HEK293 (cell line): ENCODE measurements around the gene CRYBG2.

Source experiments
- CTCF ChIA-PET: fragments of 350-600 bp; formaldehyde crosslinking; extraction: SDS; loops from one replicate; lab custom pipeline; 2021; ENCODE audit warnings: antibody characterized with exemption; lab: Yijun Ruan, JAX
- POLR2A ChIA-PET: fragments of 300-600 bp; formaldehyde crosslinking; extraction: SDS; loops from one replicate; lab custom pipeline; 2020; ENCODE audit warnings: antibody characterized with exemption, inconsistent platforms; lab: Yijun Ruan, JAX
- H3K27ac ChIP-seq: fragments of 200-500 bp; sonication (Bioruptor generic); 2 replicates; pipeline ENCODE4 v1.5.1; 2014; ENCODE audit warnings: low read depth, low read length, control low read depth, inconsistent platforms; ENCODE audit errors: extremely low read depth
- H3K36me3 ChIP-seq, 2 experiments: fragments of 200-500 bp in 1 of 2; sonication (Bioruptor generic) in 1 of 2; 1 replicate in 1 of 2; 2 replicates in 1 of 2; pipeline ENCODE4 v1.5.1; 2014 to 2017; ENCODE audit warnings: inconsistent platforms in 2 of 2, low read length in 2 of 2; ENCODE audit not compliant: control insufficient read depth in 2 of 2, insufficient read depth in 1 of 2
- H3K4me1 ChIP-seq: fragments of 200-500 bp; sonication (Bioruptor generic); 2 replicates; pipeline ENCODE4 v1.5.1; 2014; ENCODE audit warnings: mild to moderate bottlenecking, low read length, inconsistent platforms; ENCODE audit not compliant: control insufficient read depth, insufficient read depth
- H3K4me3 ChIP-seq: 2 replicates; pipeline ENCODE4 v1.5.1; 2011; ENCODE audit warnings: low read depth, mild to moderate bottlenecking, control low read depth, low read length, moderate library complexity
- H3K9me3 ChIP-seq: fragments of 200-500 bp; sonication (Bioruptor generic); 2 replicates; pipeline ENCODE4 v1.5.1; 2014; ENCODE audit warnings: low read depth, low read length, inconsistent platforms; ENCODE audit not compliant: control insufficient read depth, insufficient read depth
- SP7 ChIP-seq: fragments of 450-650 bp; formaldehyde crosslinking; IDR thresholded peaks from 2 replicates; pipeline ENCODE4 v1.5.1; 2016; ENCODE audit warnings: missing biosample characterization, missing genetic modification characterization
- ZNF221 ChIP-seq: fragments of 450-650 bp; formaldehyde crosslinking; IDR thresholded peaks from 2 replicates; pipeline ENCODE4 v1.5.1; 2017; ENCODE audit warnings: missing biosample characterization, missing genetic modification characterization, borderline replicate concordance
- TF ChIP-seq, protein P1 (sequence below): fragments of 450-650 bp; formaldehyde crosslinking; IDR thresholded peaks from 2 replicates; pipeline ENCODE4 v1.5.1; 2016; ENCODE audit warnings: missing biosample characterization, missing genetic modification characterization, borderline replicate concordance
- TF ChIP-seq, protein P2 (sequence below): fragments of 450-650 bp; formaldehyde crosslinking; IDR thresholded peaks from 2 replicates; pipeline ENCODE4 v1.5.1; 2016; ENCODE audit warnings: missing biosample characterization, missing genetic modification characterization

CRYBG2 gene

DNA sequence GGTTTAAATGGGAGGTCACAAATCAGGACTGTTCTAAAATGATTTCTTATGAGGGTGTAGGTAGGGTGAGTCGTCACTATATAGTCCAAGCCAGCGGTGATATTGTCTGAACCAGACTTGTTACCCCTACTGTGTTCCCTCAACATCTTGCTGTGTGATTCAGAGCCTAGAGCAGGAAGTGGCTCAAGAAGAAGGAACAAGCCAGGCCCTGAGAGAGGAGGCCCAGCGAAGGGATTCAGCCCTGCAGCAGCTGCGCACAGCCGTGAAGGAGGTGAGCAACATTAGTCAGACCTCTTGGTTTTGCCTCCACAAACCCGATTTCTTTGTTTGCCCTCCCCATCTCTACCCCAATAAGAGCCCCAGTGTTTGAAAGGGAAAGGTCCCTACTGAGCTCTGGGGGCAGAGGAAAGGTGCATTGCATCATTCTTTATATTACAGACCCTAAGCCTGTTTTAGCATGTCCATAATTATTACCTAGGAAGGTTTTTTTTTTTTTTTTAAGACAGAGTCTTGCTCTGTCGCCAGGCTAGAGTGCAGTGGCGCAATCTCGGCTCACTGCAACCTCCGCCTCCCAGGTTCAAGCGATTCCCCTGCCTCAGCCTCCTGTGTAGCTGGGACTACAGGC lies 79.0 kb downstream of the CRYBG2 start:
- Histone ChIP-seq H3K4me3 (no peak overlapping the region), H3K4me1 (0 out of 2 replicates have a peak, but pooled peaks cover 3% of the 10 kb centered on the region), H3K27ac (no peak overlapping the region), H3K9me3 (no peaks in the 10 kb centered on the region), H3K36me3 (peaks cover 15 to 81% of the 10 kb centered on the region in 2 experiments; a peak in 2 of 3 replicates)
- CTCF ChIA-PET = interaction anchor here (0.6 to 5.1 kb wide), 26 partner anchors 10 to 240 kb away, joined by 3 to 50 read pairs (median 5); partner anchors contain the start of genes CD52, UBXN11 and ZNF593
- POLR2A ChIA-PET = interaction anchor here (0.7 to 1.0 kb wide), 2 partner anchors 41 to 615 kb away, joined by 3 read pairs; partner anchors contain the start of genes CEP85 and GPN2
- TF ChIP-seq ZNF221 (tag by site-specific recombination) (no peak), SP7 (tag by site-specific recombination) (peak; percentile 44; the same call in 1 of the 2 replicates)
- TF ChIP-seq, protein P1, sequence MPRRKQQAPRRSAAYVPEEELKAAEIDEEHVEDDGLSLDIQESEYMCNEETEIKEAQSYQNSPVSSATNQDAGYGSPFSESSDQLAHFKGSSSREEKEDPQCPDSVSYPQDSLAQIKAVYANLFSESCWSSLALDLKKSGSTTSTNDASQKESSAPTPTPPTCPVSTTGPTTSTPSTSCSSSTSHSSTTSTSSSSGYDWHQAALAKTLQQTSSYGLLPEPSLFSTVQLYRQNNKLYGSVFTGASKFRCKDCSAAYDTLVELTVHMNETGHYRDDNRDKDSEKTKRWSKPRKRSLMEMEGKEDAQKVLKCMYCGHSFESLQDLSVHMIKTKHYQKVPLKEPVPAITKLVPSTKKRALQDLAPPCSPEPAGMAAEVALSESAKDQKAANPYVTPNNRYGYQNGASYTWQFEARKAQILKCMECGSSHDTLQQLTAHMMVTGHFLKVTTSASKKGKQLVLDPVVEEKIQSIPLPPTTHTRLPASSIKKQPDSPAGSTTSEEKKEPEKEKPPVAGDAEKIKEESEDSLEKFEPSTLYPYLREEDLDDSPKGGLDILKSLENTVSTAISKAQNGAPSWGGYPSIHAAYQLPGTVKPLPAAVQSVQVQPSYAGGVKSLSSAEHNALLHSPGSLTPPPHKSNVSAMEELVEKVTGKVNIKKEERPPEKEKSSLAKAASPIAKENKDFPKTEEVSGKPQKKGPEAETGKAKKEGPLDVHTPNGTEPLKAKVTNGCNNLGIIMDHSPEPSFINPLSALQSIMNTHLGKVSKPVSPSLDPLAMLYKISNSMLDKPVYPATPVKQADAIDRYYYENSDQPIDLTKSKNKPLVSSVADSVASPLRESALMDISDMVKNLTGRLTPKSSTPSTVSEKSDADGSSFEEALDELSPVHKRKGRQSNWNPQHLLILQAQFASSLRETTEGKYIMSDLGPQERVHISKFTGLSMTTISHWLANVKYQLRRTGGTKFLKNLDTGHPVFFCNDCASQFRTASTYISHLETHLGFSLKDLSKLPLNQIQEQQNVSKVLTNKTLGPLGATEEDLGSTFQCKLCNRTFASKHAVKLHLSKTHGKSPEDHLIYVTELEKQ (tag by site-specific recombination) = no peak
- TF ChIP-seq, protein P2, sequence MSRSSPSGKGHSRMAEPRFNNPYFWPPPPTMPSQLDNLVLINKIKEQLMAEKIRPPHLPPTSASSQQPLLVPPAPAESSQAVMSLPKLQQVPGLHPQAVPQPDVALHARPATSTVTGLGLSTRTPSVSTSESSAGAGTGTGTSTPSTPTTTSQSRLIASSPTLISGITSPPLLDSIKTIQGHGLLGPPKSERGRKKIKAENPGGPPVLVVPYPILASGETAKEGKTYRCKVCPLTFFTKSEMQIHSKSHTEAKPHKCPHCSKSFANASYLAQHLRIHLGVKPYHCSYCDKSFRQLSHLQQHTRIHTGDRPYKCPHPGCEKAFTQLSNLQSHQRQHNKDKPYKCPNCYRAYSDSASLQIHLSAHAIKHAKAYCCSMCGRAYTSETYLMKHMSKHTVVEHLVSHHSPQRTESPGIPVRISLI (tag by site-specific recombination) = 0 out of 2 replicates have a peak, but pooled peaks have one; percentile 31
